ENCODE data around the gene EHD1.
A peak's percentile ranks its signal among the peaks of the same experiment; 100 is the strongest.

EHD1 gene

GRCh38 chr11:64871492-64871891 lies 6.9 kb downstream of the EHD1 start:
- no peak for DNase-seq

GRCh38 chr11:64870893-64871466 lies 7.4 kb downstream of the EHD1 start:
- no peak for DNase-seq

- DNase-seq, result peak; percentile 90
Observed at GRCh38 chr11:64870176-64870892, 8.1 kb downstream of the EHD1 start.

- no peak for DNase-seq
Observed at GRCh38 chr11:64869571-64870175, 8.7 kb downstream of the EHD1 start.

GRCh38 chr11:64868904-64869570 lies 9.4 kb downstream of the EHD1 start:
- DNase-seq, result peak; percentile 81

- no peak for DNase-seq
Observed at GRCh38 chr11:64867748-64868462, 10.5 kb downstream of the EHD1 start.

GRCh38 chr11:64866173-64866491 lies 12.3 kb downstream of the EHD1 start:
- DNase-seq, result no peak

GRCh38 chr11:64865286-64866172 lies 12.9 kb downstream of the EHD1 start:
- peak; percentile 95 for DNase-seq

- DNase-seq, result no peak
Observed at GRCh38 chr11:64864473-64865285, 13.7 kb downstream of the EHD1 start.

GRCh38 chr11:64864135-64864472 lies 14.3 kb downstream of the EHD1 start:
- DNase-seq, result no peak

GRCh38 chr11:64863391-64864060 lies 14.9 kb downstream of the EHD1 start:
- DNase-seq, result no peak

GRCh38 chr11:64862987-64863390 lies 15.4 kb downstream of the EHD1 start:
- no peak for DNase-seq

- peak; percentile 79 for DNase-seq
Observed at GRCh38 chr11:64861227-64861975, 17.0 kb downstream of the EHD1 start.

GRCh38 chr11:64859542-64860414 lies 18.6 kb downstream of the EHD1 start:
- peak; percentile 49 for DNase-seq

- peak; percentile 78 for DNase-seq
Observed at GRCh38 chr11:64858467-64859263, 19.8 kb downstream of the EHD1 start.

- DNase-seq, result no peak
Observed at GRCh38 chr11:64857485-64857884, 20.9 kb downstream of the EHD1 start.

- DNase-seq, result peak; percentile 98
Observed at GRCh38 chr11:64856382-64857227, 21.8 kb downstream of the EHD1 start.

Data from inflammatory macrophage treated with lipopolysaccharide for 4 hours (primary cell).